Brain microvascular endothelial cell (primary cell): Measurements from ENCODE around the gene LIME1.

Source experiments
- DNase-seq: peaks from one replicate; pipeline ENCODE4 v3.0.0-alpha.2; 2020
- H3K27ac ChIP-seq: fragments of 250-450 bp; sonication (Bioruptor Pico); 2 replicates; pipeline ENCODE4 v1.5.1; 2020; ENCODE audit warnings: mild to moderate bottlenecking, moderate library complexity
- H3K27me3 ChIP-seq: fragments of 250-450 bp; sonication (Bioruptor Pico); replicated peaks from 2 replicates; pipeline ENCODE4 v1.5.1; 2020; ENCODE audit warnings: mild to moderate bottlenecking
- H3K36me3 ChIP-seq: fragments of 250-450 bp; sonication (Bioruptor Pico); replicated peaks from 2 replicates; pipeline ENCODE4 v1.5.1; 2020; ENCODE audit warnings: mild to moderate bottlenecking
- H3K4me3 ChIP-seq: 2 replicates; pipeline ENCODE4 v1.5.1; 2011; ENCODE audit warnings: low read depth, mild to moderate bottlenecking, control low read depth, low read length, moderate library complexity
- CTCF ChIP-seq: IDR thresholded peaks from 2 replicates; pipeline ENCODE4 v1.5.1; 2011; ENCODE audit warnings: low read depth, mild to moderate bottlenecking, moderate library complexity, low read length, control low read depth, inconsistent platforms; ENCODE audit errors: missing control alignments
- in situ Hi-C: cut with HindIII; loops from 2 replicates; pipeline ENCODE4 v1.10.0; 2017; ENCODE audit warnings: low sequenced_read_pairs, low pct_ligation_motif_present

Gene LIME1

DNA sequence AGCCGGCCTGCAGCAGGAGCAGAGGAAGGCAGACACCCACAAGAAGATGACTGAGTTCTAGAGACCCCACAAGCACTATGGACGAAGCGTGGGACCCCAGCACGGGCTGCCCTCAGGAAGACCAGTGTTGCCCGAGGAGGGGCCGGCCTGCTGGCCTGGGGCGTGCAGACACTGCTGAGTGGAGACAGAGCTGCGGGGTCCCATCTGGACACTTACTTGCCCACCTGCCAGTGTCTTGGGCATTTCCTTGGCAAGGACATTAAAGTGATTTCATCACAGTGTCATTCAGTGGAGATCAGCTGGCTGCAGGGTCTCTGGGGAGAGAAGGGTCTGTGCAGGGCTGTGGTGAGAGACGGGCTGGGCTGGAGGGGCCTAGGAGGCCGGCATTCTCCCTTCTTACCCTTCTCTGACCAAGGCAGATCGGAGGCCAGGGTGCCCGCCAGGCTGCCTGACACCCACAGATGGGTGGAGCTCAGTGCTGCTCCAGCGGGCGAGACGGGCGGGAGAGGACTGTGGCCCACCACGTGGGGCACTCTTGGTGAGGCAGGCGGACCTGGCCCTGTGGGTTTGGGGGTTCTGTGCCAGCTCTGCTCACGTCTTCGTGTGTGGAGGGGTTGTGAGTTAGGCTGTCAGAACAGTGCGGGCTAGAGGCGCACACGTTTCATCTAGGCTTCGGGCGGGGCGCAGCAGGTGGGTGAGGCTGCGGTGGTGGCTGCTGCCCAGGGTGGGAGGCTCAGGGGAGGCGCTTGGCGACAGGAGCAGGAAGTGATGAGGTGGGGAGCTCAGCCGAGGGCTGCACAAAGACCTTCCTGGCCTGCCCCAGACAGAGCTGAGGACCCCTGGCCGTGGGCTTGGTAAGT, at the start of gene LIME1:
Gene LIME1 (plus strand): TSS at position 806 of the 860 bp plus-strand sequence. CDS start 886 bp downstream, outside the sequence.
- in situ Hi-C loops: no loop called here
- no peak for DNase-seq
- H3K36me3 ChIP-seq: peaks cover 22% of the 10 kb centered on the region
- no peak for TF ChIP-seq CTCF
- H3K4me3 ChIP-seq: no peak within 1 kb of the TSS
- H3K27ac ChIP-seq: no peak within 1 kb of the TSS
- no peaks in the 10 kb centered on the region for H3K27me3 ChIP-seq

DNA sequence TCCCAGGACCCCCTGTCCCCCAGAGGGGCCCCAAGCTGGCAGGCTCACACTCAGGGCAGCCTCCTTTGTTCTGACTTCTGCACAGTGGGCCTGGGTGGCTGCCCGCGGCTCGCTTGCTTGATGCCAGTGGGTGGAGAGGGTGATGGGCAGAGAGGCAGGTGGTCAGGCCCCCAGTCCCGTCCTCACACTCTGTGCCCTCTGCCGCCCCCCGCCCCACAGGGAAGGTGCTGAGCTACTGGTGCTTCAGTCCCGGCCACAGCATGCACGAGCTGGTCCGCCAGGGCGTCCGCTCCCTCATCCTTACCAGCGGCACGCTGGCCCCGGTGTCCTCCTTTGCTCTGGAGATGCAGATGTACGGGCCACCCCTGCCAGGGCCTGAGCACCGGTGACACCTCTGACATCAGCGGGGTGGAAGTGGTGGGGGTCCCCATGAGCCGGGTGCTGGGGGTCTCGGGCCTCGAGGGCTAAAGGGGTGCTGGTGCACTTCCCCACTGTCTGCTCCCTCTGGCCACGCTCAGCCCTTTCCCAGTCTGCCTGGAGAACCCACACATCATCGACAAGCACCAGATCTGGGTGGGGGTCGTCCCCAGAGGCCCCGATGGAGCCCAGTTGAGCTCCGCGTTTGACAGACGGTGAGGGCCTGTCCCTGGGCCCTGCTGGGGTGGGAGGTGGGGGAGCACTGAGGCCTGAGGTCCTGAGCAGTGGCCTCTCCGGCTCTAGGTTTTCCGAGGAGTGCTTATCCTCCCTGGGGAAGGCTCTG, 48.9 kb upstream of the LIME1 start:
- TF ChIP-seq CTCF: no peak
- Histone ChIP-seq H3K4me3 (no peak overlapping the region), H3K27ac (peak overlapping the region; percentile 54), H3K27me3 (no peaks in the 10 kb centered on the region), H3K36me3 (no peaks in the 10 kb centered on the region)
- DNase-seq: no peak
- in situ Hi-C loops: loop anchor here (25.0 kb wide), 1 partner anchor 100 kb away; no protein-coding TSS in a partner anchor

- H3K27me3 ChIP-seq: no peaks in the 10 kb centered on the region
- DNase-seq: no peak
- H3K36me3 ChIP-seq: no peaks in the 10 kb centered on the region
- no peak for TF ChIP-seq CTCF
- H3K27ac ChIP-seq: no peak overlapping the region
- no peak overlapping the region for H3K4me3 ChIP-seq
- in situ Hi-C loops: loop anchor here (25.0 kb wide), 1 partner anchor 101 kb away; no protein-coding TSS in a partner anchor
Measured at GRCh38 chr20:63688228-63689045, 48.0 kb upstream of the LIME1 start.

GRCh38 chr20:63689046-63690002, 47.1 kb upstream of the LIME1 start:
- no peak overlapping the region for H3K4me3 ChIP-seq
- in situ Hi-C loops: loop anchor here (25.0 kb wide), 1 partner anchor 102 kb away; no protein-coding TSS in a partner anchor
- no peak for TF ChIP-seq CTCF
- no peak overlapping the region for H3K27ac ChIP-seq
- no peaks in the 10 kb centered on the region for H3K36me3 ChIP-seq
- no peak for DNase-seq
- H3K27me3 ChIP-seq: no peaks in the 10 kb centered on the region
